ENCODE measurements around the gene NBEA. TPM values are rescaled to one million over a fixed set of nuclear protein-coding genes. Genes with fewer than 3 reads are reported as not detected.

The NBEA gene
- total RNA-seq, 2 experiments from 2014 or later = 3.5 to 3.8 TPM

DNA sequence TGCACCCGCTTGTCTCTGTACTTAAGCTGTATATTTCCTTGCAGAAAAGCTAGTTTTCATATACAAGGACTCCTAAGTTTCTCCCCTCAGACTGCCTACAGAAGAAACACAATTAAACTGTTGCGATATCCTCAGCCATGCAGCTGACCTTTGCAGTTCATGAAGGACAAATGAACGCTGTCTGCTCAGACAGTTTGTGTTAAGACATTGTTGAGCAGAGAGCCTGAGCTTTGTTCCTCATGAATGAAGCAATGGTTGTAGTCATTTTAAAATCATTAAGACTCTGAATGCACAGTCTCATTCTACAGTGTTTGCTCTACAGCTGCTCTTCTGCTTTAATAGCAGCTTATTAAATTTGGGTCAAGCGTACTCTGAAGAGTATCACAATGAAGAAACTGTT lies 557.6 kb downstream of the NBEA start:
- Mint-ChIP-seq H3K4me1 (ENCODE audit: low read depth) (no peaks in the 10 kb centered on the region), H3K27ac (no peak overlapping the region), H3K36me3 (ENCODE audit: low read depth) (no peaks in the 10 kb centered on the region), H3K4me3 (no peak overlapping the region), H3K9me3 (peaks cover 5% of the 10 kb centered on the region), H3K27me3 (no peaks in the 10 kb centered on the region)
- Histone ChIP-seq H3K27ac (ENCODE audit: low read depth in 1 of 2, low read length in 2 of 2) (no peak overlapping the region), H3K9me3 (ENCODE audit: control insufficient read depth in 1 of 2, insufficient read depth in 1 of 2, low read length in 2 of 2) (no peaks in the 10 kb centered on the region), H3K36me3 (ENCODE audit: insufficient read depth, low read length) (no peaks in the 10 kb centered on the region), H3K4me3 (ENCODE audit: low read length) (no peak overlapping the region), H3K4me1 (ENCODE audit: insufficient read depth, low read length) (no peaks in the 10 kb centered on the region), H3K27me3 (ENCODE audit: control insufficient read depth in 1 of 2, insufficient read depth in 2 of 2, low read length in 2 of 2) (no peaks in the 10 kb centered on the region)
- DNase-seq (no peak), ATAC-seq (ENCODE audit: poor library complexity) (no peak)
- TF ChIP-seq CTCF (IDR thresholded peaks at IDR 0.05) = no peak
- ChIA-PET POLR2A (no interaction called here), CTCF (no interaction called here)
- intact Hi-C loops (cut with DNase I, micrococcal nuclease) = no loop called here

- no peaks in the 10 kb centered on the region for H3K4me1 Mint-ChIP-seq (ENCODE audit: low read depth)
- Histone ChIP-seq H3K36me3 (ENCODE audit: insufficient read depth, low read length) (no peaks in the 10 kb centered on the region), H3K27ac (ENCODE audit: low read depth in 1 of 2, low read length in 2 of 2) (no peak overlapping the region), H3K27me3 (ENCODE audit: control insufficient read depth in 1 of 2, insufficient read depth in 2 of 2, low read length in 2 of 2) (no peaks in the 10 kb centered on the region), H3K4me3 (ENCODE audit: low read length) (no peak overlapping the region), H3K4me1 (ENCODE audit: insufficient read depth, low read length) (no peaks in the 10 kb centered on the region), H3K9me3 (ENCODE audit: control insufficient read depth in 1 of 2, insufficient read depth in 1 of 2, low read length in 2 of 2) (no peaks in the 10 kb centered on the region)
- H3K36me3 Mint-ChIP-seq (ENCODE audit: low read depth) = no peaks in the 10 kb centered on the region
- ATAC-seq (ENCODE audit: poor library complexity) = no peak
- no peak overlapping the region for H3K4me3 Mint-ChIP-seq
- ChIA-PET POLR2A (no interaction called here), CTCF (no interaction called here)
- peaks cover 5% of the 10 kb centered on the region for H3K9me3 Mint-ChIP-seq
- DNase-seq = no peak
- intact Hi-C loops (cut with DNase I, micrococcal nuclease) = no loop called here
- no peaks in the 10 kb centered on the region for H3K27me3 Mint-ChIP-seq
- no peak overlapping the region for H3K27ac Mint-ChIP-seq
- no peak for TF ChIP-seq CTCF (IDR thresholded peaks at IDR 0.05)
Measured at GRCh38 chr13:35500144-35500543, 558.1 kb downstream of the NBEA start.

DNA sequence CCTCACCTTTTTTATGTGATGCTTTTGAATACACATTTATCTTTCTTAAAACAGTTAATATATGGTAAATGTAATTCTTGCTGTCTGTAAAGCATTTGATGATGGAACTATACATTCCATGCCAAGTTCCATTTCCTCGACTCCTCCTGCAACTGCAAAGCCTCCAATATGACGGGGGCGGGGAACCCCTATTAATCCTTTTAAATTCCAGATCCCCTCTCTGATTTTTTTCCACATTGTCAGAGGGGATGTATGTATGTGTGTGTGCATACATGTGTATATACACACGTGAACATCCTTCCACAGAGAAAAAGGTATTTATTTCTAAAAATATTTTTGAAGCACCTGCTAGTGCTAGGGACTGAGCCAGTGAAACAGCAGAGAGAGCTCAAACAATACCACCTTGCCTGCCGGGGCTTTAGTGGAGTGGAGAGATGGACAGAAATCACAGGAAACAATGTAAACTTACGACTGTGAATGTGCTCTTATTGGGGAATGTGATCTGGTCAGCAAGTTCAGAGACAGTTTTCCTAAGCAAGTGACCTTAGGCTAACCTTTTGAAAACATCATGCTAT lies 559.7 kb downstream of the NBEA start:
- Mint-ChIP-seq H3K27ac (no peak overlapping the region), H3K4me1 (ENCODE audit: low read depth) (no peaks in the 10 kb centered on the region), H3K4me3 (no peak overlapping the region), H3K27me3 (no peaks in the 10 kb centered on the region), H3K9me3 (no peaks in the 10 kb centered on the region), H3K36me3 (ENCODE audit: low read depth) (no peaks in the 10 kb centered on the region)
- ATAC-seq (ENCODE audit: poor library complexity) (no peak), DNase-seq (no peak)
- Histone ChIP-seq H3K27ac (ENCODE audit: low read depth in 1 of 2, low read length in 2 of 2) (no peak overlapping the region), H3K4me3 (ENCODE audit: low read length) (no peak overlapping the region), H3K9me3 (ENCODE audit: control insufficient read depth in 1 of 2, insufficient read depth in 1 of 2, low read length in 2 of 2) (no peaks in the 10 kb centered on the region), H3K4me1 (ENCODE audit: insufficient read depth, low read length) (no peaks in the 10 kb centered on the region), H3K36me3 (ENCODE audit: insufficient read depth, low read length) (no peaks in the 10 kb centered on the region), H3K27me3 (ENCODE audit: control insufficient read depth in 1 of 2, insufficient read depth in 2 of 2, low read length in 2 of 2) (no peaks in the 10 kb centered on the region)
- ChIA-PET POLR2A (no interaction called here), CTCF (interaction anchor here (1.1 kb wide), 1 partner anchor 35 kb away, joined by 3 read pairs; no protein-coding TSS in a partner anchor)
- TF ChIP-seq CTCF (IDR thresholded peaks at IDR 0.05) = no peak
- intact Hi-C loops (cut with DNase I, micrococcal nuclease) = no loop called here

All from CD4-positive, alpha-beta T cell (primary cell).